C1 segment of cervical spinal cord (tissue), 14 donors: ENCODE results near the gene SLC35G2.
"Not testable (repeated sequence)": the region's sequence is repeated elsewhere in the genome, so short reads cannot be mapped to it uniquely, and the experiment has no call there.

ENCODE experiments used
- DNase-seq, 14 donors: peaks; one replicate each; lab custom pipeline; 2025; lab: John Stamatoyannopoulos, UW

Gene SLC35G2

DNA sequence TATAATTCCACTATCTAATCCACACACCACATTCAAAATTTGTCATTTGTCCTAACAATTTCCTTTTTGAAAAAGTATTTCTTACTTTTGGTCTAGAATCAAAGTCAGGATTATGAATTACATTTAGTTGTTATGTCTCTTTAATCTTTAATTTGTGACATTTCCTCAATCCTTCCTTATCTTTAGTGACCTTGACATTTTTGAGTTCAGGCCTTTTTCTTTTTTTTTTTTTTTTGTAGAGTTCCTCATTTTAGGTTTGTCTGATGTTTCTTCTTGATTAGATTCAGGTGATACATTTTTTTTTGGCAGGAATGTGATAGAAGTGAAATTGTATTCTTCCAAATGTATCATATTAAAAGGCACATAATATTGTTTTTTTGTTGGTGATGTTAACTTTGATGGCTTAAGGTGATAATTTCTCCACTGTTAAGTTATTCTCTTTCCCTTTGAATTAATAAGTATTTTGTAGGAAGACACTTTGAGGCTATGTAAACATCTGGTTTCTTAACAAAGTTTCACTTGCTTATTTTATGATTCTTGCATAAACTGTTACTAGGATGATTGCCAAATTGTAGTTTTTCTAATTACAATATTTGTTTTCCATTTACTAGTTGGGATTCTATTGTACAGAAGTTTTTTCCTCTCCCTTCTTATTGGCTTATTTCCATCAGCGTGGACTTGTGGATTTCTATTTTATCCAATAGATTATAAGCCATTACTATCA, 16.3 kb downstream of the SLC35G2 start:
- DNase-seq = no peak

DNA sequence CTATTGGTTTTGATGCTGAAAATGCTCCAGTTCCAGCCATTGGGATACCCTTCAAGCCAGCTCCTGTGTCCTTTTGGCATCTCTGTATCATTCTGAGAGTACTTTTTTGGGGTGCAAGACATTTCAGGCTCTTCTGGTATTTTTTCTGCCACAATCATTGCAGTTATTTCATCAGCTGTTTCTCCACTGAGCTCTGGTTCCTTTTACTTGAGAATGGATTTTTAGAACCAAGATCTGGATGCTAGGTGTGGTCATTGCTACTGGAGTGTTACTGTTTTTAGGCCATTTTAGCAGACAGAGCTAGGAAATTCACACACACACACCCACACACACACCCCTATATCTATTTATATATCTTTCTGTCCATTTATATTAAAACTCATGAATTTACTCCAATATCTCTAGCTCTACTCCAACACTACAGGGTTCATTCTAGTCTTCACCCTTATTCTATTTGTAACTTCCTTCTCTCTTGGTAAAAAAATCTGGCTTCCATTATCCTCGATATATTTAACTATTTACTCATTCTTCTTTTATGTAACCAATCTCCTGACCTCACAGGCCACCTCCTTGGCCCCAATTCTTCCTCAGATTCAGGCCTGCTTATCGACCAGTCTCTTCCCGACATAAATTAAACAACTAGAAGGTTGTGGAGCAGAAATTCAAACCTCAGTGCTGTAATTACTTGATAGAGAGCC, 17.0 kb downstream of the SLC35G2 start:
- no peak for DNase-seq

DNA sequence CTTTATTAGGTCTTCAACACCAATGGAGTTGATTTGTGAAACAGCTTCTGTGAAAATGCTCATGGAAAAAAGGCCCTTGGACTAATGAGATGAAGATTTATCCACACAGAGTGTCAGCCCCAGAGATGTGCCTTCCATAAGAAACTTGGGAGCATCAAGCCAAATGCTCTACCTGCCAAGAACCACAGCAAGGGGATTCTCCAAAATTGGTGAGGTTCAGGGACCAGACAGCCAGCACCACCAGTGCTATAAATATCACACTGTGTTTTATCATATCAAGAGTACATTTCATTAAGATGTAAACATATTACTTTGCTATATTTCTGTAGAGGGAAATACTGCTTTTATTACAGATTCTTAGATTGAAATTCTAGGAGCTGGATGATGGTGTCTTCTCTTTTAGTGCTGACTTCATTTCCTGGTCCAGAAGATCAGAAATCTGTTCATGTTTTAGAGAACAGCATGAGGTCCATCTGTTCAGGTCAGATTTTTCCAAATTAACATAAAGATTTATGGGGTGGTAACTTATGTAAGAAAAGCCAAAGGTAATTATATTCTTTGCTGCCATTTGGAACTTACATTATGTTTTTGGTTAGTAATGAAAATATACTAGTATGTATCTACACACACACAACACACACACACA, 17.7 kb downstream of the SLC35G2 start:
- peak in 1 of 14 donors; percentile 91 for DNase-seq

DNA sequence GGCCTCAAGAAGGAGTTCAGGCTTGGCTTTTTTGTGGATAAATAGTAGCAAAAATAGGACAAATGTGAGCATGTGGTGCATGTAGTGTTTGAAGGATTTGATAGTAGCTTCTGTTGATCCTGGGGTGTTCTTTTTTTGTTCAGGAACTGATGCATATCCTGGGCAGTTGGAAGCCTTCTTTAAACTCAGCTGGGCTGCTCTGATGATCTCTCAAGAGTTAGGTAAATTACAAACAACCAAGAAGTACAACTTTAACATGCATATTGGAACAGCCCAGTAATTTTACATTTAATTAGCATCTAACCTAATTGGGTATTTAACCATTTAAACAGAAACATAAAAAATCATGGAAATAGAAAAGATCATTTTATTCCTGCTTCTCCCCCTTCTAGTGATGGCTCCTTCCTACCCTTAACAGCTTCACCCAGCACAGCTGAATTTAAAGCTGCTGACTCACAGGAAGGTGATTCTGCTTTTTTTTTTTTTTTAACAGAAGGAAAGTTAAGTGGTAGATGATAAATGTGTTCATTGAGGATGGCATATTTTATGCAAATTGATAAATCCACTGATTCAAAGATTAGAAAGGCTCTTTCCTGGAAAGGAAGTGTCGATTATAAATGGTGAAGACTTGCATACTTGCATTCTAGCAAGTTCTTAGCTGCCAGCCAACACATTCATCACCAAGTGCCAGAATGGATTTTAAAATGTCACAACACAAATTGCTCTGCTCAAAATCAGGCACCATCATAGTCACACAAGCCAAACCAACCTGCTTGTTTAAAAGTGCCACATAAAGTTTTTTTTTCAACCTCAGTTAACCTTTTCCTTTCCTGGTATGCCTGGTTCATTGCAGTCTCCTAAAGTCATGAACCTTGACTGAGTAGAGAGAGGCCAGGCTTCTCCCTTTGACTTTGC, 20.0 kb downstream of the SLC35G2 start:
- peak in 1 of 14 donors; percentile 64 for DNase-seq

DNA sequence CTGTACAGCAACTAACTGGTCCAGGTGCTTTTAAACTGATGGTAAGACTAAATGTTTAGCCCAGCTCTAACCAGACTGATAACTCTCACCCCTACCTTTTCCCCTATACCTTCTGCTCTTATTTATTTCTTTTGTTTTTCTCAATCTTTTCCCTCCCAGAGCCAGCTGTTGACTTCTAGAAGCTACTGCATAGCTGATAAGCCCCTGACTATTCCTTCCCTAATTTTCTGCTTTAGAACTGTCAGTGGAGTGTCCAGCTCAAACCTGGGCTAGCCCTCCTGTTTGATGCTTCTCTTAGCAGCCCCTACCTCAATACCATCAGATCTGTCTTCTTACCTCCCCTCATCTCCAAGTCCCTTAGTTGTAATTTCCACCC, 20.6 kb downstream of the SLC35G2 start:
- DNase-seq = no peak

DNA sequence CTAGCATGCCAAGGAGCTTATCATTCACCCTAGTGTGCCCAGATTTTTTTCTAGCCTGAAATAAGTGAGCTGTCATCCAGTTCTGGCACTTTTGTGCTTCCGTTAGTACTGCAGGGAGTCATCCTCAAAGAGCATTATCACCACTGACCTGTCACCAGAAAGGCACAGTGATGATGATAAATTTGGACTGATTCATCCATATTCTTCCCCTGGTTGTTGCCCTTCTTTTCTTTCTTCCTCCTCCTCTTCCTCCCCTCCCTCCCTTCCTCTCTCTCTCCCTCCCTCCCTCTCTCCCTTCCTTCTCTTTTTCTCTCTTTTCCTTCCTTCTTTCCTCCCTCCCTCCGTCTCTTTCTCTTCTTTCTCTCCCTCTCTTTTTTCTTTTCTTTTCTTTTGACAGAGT, 21.3 kb downstream of the SLC35G2 start:
- no peak for DNase-seq

DNA sequence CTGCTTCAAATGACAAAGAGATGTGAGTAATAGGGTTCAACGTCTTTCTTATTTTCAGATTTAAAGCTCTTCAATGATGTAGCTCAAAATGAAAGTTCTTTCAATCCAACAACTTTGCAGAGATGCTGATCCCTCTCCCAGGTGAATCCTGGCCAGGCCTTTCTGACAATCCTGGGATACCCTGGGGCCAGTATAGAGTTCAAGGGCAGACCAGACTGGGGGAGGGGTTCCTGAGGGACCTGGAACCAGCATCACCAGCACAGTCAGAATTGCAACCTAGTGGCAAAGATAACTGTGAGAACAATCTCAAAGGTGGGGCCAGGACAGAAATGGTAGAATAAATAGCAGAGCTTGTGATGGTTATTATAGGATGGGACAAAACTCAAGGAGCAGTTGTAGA, 23.4 kb downstream of the SLC35G2 start:
- DNase-seq = no peak

DNA sequence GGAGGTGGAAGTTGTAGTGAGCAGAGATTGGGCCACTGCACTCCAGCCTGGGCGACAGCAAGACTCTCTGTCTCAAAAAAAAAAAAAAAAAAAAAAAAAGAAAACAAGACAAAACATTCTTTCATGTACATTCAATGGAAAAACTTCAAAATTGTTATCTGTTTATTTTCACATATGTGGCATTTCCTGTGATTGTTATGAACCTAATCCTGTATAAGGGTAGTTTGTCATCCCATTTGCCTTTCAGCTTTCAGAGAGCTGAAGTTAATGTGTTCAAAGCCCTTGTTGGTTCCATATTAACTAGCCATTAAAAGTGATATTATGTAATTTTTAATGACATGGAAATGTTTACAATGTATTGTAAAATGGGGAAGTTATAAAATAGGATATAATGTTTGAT, 25.8 kb downstream of the SLC35G2 start:
- DNase-seq = no peak

DNA sequence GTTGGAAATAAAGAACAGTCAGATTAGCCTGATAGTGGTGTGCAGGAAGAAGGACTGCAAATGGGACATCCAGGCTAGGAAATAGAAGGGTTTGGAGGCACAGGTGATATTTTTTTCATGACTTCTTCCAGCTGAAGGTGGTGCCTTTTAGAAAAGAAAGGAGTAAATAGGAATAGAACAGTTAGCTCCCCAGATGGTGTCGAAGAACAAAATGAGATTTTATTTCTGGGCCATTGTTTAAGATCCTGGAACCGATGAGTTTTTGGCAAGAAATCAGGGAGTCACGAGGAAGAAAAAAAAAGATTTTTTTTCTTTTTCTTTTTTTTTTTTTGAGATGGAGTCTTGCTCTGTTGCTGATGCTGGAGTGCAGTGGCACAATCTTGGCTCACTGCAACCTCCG, 33.3 kb downstream of the SLC35G2 start:
- DNase-seq = no peak

DNA sequence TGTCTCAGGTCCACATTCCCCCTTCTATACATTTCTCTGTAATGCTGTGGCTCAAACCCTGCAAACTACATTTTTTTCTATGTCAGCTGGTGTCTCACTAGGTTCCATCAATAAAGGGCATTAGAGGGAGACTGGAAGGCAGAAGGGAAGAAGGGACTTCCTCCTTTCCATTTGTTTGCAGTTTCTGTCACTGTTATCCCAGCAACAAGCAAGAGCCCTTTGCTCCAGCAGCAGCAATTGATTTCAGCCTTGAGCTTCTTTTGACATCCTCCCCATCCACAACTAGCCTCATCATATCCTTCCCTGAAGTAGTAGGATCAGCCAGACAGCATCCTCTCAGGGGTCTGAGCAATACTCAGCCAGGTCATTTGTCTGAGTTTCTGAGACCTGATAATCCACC, 37.7 kb downstream of the SLC35G2 start:
- no peak for DNase-seq

DNA sequence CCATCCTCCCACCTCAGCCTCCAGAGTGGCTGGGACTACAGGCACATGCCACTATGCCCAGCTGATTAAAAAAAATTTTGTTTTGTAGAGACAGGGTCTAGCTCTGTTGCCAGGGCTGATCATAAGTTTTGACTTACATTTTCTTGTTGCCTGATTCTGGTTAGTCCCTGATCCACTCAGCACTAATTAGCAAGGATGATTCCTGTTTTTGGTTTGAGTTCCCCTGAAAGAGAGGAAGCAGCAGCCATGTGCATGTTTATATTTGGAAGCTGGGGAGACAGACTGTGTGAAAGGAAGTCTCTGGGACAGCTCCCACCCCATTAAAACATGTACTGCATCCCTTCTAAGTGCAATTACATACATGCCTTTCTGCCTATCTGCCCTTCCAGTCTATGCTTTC, 39.5 kb downstream of the SLC35G2 start:
- peak in 2 of 14 donors; percentile 21 to 30 for DNase-seq

DNA sequence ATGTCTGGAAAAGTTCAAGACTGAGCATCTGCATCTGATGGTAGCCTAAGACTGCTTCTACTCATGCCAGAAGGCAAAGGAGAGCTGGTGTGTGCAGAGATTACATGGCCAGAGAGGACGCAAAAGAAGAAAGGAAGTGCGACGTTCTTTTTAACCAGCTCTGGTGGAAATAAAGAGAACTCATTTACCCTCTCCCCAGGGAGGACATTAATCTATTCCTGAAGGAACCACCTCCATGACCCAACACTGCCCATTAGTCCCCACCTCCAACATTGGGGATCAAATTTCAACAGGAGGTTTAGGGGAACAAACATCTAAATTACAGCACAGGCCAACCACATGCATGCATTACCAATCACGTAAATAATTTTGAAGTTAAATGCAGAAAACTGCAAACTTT, 41.6 kb downstream of the SLC35G2 start:
- DNase-seq = no peak

DNA sequence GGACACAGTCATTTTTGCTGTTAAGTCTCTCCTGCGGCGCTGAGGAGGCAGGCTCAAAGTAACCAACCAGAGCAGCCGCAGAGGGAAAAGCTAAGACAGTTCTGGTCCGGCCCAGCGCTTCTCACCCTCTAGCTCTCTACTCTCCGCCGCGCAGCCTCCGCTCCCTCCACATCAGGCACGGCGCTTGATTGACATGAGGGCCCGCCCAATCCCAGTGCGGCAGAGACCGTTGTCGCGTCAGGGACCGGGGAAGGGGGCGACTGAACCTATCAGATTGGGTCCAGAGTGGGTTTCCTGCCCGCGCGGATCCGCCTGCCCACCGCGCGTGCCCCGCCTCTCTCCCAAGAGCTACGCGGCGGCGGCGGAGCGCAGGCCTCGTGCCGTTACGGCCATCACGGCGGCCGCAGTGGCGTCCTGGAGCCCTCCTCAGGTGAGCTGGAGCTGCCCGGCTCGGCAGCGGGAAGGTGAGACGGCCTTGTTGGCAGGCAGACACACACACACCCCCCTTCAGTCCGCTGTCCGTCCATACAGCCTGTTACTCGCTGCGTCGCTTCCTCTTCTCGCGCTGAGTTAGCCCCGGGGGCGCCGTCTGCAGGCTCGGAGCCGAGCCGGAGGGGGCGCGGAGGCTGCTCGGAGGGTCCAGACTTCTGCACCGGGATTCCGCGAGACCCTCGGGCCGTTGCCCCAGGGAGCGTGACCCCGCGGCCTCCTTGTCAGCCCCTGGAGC, 43.1 kb downstream of the SLC35G2 start, which contains the start of gene NCK1:
Gene NCK1 (plus strand): TSS at position 319 of the 727 bp plus-strand sequence. CDS start 65,794 bp downstream, outside the sequence.
- peak; percentile 76 to 98 (median 96) for DNase-seq

DNA sequence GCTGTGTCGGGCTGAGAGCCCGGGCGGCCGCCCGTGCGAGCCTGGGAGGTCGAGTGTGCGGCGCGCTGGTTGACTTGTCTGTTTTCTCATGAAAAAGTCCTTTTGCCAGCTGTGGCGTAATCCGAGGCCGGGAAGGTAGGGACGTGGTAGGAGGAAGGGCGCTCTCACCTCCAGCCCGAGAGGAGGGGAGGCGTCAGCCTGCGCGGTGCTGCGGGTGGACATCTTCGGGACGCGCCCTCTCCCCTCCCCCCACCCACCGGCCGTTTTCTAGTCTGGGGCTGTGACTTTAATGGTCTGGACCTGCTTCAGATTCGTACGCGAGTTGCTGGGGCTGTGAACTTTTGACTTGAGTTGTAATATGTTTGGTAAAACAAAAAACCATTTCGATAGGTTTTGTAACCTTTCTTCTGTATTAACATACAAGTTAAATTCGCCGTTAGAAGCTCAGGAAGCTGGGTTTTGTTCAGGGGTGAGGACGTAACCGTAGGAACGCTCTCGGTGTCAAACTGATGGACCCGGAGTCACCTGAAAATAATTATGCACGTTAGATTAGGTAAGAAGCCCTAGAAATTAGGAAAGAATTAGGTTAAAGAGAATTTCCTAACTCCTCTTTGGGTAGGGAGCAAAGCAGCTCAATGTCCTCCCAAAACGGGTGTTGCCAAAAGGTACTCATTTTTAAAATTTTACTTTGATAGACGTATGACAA, 43.8 kb downstream of the SLC35G2 start:
- DNase-seq = peak in 7 of 14 donors; percentile 42 to 64 (median 53)

DNA sequence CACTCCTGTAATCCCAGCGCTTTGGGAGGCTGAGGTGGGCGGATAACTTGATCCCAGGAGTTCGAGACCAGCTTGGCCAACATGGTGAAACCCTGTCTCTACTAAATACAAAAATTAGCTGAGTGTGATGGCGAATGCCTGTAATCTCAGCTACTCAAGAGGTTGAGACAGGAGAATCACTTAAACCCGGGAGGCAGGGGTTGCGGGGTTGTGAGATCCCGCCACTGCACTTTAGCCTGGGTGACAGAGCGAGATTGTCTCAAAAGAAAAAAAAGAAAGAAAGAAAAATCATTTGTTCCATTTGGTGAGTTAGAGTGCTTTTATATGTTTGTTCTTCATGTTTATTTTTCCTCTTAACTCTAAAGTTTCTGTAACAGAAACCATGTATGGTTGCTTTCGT, 50.4 kb downstream of the SLC35G2 start:
- DNase-seq = no peak

DNA sequence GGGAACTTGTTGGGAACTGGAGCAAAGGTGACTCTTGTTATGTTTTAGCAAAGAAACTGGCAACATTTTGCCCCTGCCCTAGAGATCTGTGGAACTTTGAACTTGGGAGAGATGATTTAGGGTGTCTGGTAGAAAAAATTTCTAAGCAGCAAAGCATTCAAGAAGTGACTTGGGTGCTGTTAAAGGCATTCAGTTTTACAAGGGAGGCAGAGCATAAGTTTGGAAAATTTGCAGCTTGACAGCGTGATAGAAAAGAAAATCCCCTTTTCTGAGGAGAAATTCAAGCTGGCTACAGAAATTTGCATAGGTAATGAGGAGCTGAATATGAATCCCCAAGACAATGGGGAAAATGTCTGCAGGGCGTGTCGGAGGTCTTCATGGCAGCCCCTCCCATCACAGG, 53.3 kb downstream of the SLC35G2 start:
- not testable (repeated sequence) for DNase-seq

DNA sequence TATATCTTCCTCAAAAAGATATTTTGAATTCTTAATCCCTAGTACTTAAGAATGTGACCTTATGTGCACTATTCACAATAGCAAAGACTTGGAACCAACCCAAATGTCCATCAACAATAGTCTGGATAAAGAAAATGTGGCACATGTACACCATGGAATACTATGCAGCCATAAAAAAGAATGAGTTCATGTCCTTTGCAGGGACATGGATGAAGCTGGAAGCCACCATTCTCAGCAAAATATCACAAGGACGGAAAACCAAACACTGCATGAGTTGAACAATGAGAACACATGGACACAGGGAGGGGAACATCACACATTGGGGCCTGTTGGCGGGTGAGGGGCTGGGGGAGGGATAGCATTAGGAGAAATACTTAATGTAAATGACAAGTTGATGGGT, 60.6 kb downstream of the SLC35G2 start:
- DNase-seq = not testable (repeated sequence)

DNA sequence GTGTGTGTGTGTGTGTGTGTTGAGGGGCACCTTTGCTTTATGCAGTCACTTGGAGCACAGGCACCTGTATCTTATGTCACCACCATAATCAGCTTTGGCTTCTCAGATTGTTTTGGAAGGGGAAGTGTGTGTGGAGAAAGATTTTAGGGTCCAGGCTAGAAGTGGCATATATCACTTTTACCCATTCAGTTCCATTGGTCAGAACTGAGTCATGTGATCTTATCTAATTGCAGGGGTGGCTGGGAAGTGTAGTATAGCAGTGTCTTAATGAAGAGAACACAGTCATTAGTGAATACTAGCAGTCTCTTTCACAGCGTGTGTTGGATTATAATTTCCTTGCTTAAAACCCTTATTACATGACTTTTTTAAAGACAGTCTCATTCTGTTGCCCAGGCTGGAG, 63.6 kb downstream of the SLC35G2 start:
- DNase-seq = peak in 1 of 14 donors; percentile 4

DNA sequence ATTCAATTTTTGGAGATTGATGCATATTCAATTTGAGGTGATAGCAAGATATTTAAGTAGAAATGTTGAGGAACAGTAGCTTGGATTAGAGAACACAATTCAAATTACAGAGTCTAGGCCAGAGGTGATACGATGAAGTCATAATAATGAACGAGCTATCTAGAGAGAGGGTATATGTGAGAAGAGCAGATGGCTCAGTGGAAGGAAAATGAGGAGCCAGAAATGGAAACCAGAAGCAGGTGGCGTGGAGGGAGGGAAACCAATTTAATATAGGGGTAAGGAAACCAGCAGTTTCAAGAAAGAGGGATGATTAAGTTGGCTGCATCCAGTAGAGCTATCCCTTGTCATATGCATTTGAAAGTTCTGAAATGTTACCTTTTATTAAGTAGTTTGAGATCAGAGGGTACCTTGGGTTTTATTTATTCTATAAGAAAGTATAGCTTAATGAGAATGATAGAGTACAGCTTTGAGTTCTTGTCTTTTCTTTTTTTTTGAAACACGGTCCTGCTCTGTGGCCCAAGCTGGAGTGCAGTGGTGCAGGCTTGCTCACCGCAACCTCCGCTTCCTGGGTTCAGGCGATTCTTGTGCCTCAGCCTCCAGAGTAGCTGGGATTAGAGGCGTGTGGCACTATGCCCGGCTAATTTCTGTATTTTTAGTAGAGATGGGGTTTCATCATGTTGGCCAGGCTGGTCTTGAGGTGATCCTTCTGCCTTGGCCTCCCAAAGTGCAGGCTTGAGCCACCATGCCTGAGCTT, 65.2 kb downstream of the SLC35G2 start:
- DNase-seq = peak in 1 of 14 donors; percentile 50
